Testis (tissue), 3 donors: ENCODE results near the gene CD34. TPM values are rescaled to one million over a fixed set of nuclear protein-coding genes. Genes with fewer than 3 reads are reported as not detected.

Experiments used
- DNase-seq: peaks from one replicate; pipeline ENCODE4 v3.0.0-alpha.2; 2019
- H3K27ac ChIP-seq, 2 donors: fragments of 200-600 bp; sonication (generic); one replicate each; pipeline ENCODE4 v1.5.1; 2019
- H3K27me3 ChIP-seq: fragments of 200-600 bp; sonication (generic); one replicate; pipeline ENCODE4 v1.5.1; 2019
- H3K36me3 ChIP-seq: fragments of 200-600 bp; sonication (generic); one replicate; pipeline ENCODE4 v1.5.1; 2017; ENCODE audit warnings: low read depth; ENCODE audit errors: missing control alignments
- H3K4me1 ChIP-seq: fragments of 200-600 bp; sonication (generic); one replicate; pipeline ENCODE4 v1.5.1; 2019
- H3K4me3 ChIP-seq, 2 donors: fragments of 200-600 bp; sonication (generic); one replicate each; pipeline ENCODE4 v1.5.1; 2017 to 2019
- H3K9me3 ChIP-seq: fragments of 200-600 bp; sonication (generic); one replicate; pipeline ENCODE4 v1.5.1; 2017
- CTCF ChIP-seq, 3 experiments: fragments of 450-650 bp in 2 of 3; fragments of 200-600 bp in 1 of 3; sonication (generic) in 1 of 3; IDR thresholded peaks; one replicate each; pipeline ENCODE4 v1.5.1; 2016 to 2019; ENCODE audit warnings: antibody characterized with exemption in 3 of 3, mild to moderate bottlenecking in 2 of 3, moderate library complexity in 1 of 3
- POLR2A ChIP-seq: fragments of 450-650 bp; IDR thresholded peaks from one replicate; pipeline ENCODE4 v1.6.1; 2017; ENCODE audit warnings: antibody characterized with exemption, mild to moderate bottlenecking, moderate library complexity
- WGBS, 2 donors: methylation state at CpG; one replicate each; pipeline ENCODE4 v1.1.5; 2018; 5-methylcytosine and 5-hydroxymethylcytosine counted together
- intact Hi-C: fragments of 100-400 bp; cut with DNase I; formaldehyde crosslinking; loops from one replicate; pipeline ENCODE4 v1.15.1; 2023; ENCODE audit warnings: low total_unique reads
- polyA plus RNA-seq: library from polyadenylated mRNA; stranded (reverse); fragments of 350-450 nt; fragmentation: Illumina TruSeq; extraction: RNeasy Lipid Tissue Mini Kit (QIAGEN cat#74804); gene quantifications from one replicate; pipeline ENCODE4 v1.2.3, GENCODE V29; 2014; ENCODE audit warnings: low read depth, low replicate concordance; ENCODE audit not compliant: insufficient read depth
- total RNA-seq, 2 donors: library from RNA; depleted of rRNA; stranded (reverse); fragments of >200 nt; gene quantifications; one replicate each; pipeline ENCODE4 v1.2.3, GENCODE V29; 2016

The CD34 gene
- total and polyA plus RNA-seq, 3 donors from 2014 or later, result 28.3 to 70.7 (median 32.5) TPM

GRCh38 chr1:207903053-207903452 lies 7.9 kb downstream of the CD34 start:
- WGBS, 2 donors, result 60 to 67% methylated on average over 2 of the region's 2 CpGs
- intact Hi-C loops, result no loop called here
- no peak for TF ChIP-seq CTCF (IDR thresholded peaks at IDR 0.05)
- TF ChIP-seq POLR2A, result no peak
- Histone ChIP-seq H3K27ac (peak overlapping the region in 1 of 2 donors; percentile 36), H3K27me3 (no peaks in the 10 kb centered on the region), H3K9me3 (no peaks in the 10 kb centered on the region), H3K36me3 (no peaks in the 10 kb centered on the region), H3K4me1 (peaks cover 19% of the 10 kb centered on the region), H3K4me3 (no peak overlapping the region)
- no peak for DNase-seq

- DNase-seq, result no peak
- H3K4me3 ChIP-seq, result no peak overlapping the region
- peaks cover 19% of the 10 kb centered on the region for H3K4me1 ChIP-seq
- intact Hi-C loops, result no loop called here
- peak overlapping the region in 1 of 2 donors; percentile 36 for H3K27ac ChIP-seq
- no peaks in the 10 kb centered on the region for H3K9me3 ChIP-seq
- WGBS, 2 donors, result 73 to 75% methylated on average over 2 to 5 of the region's 5 CpGs
- TF ChIP-seq POLR2A, result no peak
- TF ChIP-seq CTCF (IDR thresholded peaks at IDR 0.05), result no peak
- no peaks in the 10 kb centered on the region for H3K36me3 ChIP-seq
- H3K27me3 ChIP-seq, result no peaks in the 10 kb centered on the region
Observed at GRCh38 chr1:207902566-207902965, 8.4 kb downstream of the CD34 start.

- no peak overlapping the region for H3K27ac ChIP-seq
- 89% methylated on average over 2 of the region's 2 CpGs; no CpG with 5 or more reads in 1 of the 2 donors for WGBS, 2 donors
- TF ChIP-seq POLR2A (no peak), CTCF (IDR thresholded peaks at IDR 0.05) (no peak)
- no peak overlapping the region for H3K4me3 ChIP-seq
- H3K9me3 ChIP-seq, result no peaks in the 10 kb centered on the region
- peaks cover 12% of the 10 kb centered on the region for H3K4me1 ChIP-seq
- no peak for DNase-seq
- H3K36me3 ChIP-seq, result no peaks in the 10 kb centered on the region
- H3K27me3 ChIP-seq, result no peaks in the 10 kb centered on the region
- intact Hi-C loops, result no loop called here
Observed at GRCh38 chr1:207901041-207901653, 9.8 kb downstream of the CD34 start.

GRCh38 chr1:207898836-207899235 lies 12.1 kb downstream of the CD34 start:
- no peak for DNase-seq
- intact Hi-C loops, result no loop called here
- Histone ChIP-seq H3K27me3 (no peaks in the 10 kb centered on the region), H3K36me3 (no peaks in the 10 kb centered on the region), H3K4me3 (no peak overlapping the region), H3K9me3 (no peaks in the 10 kb centered on the region), H3K4me1 (peaks cover 9% of the 10 kb centered on the region), H3K27ac (no peak overlapping the region)
- 63 to 65% methylated on average over 3 of the region's 3 CpGs for WGBS, 2 donors
- TF ChIP-seq POLR2A (no peak), CTCF (IDR thresholded peaks at IDR 0.05) (no peak)

- Histone ChIP-seq H3K27ac (peak overlapping the region in 1 of 2 donors; percentile 41), H3K27me3 (no peaks in the 10 kb centered on the region), H3K9me3 (no peaks in the 10 kb centered on the region), H3K36me3 (no peaks in the 10 kb centered on the region), H3K4me3 (no peak overlapping the region), H3K4me1 (peaks cover 9% of the 10 kb centered on the region)
- DNase-seq, result no peak
- intact Hi-C loops, result no loop called here
- no peak for TF ChIP-seq CTCF (IDR thresholded peaks at IDR 0.05)
- 77% methylated on average over 2 of the region's 2 CpGs; no CpG with 5 or more reads in 1 of the 2 donors for WGBS, 2 donors
Observed at GRCh38 chr1:207898260-207898659, 12.7 kb downstream of the CD34 start.
